HCT116 (cell line): ENCODE measurements around the gene ARMC2.

Experiments used
- ELF1 ChIP-seq: IDR thresholded peaks from 2 replicates; pipeline ENCODE4 v1.6.1; 2012; ENCODE audit warnings: low read depth, borderline replicate concordance
- POLR2AphosphoS5 ChIP-seq: IDR thresholded peaks from 2 replicates; pipeline ENCODE4 v1.6.1; 2011; ENCODE audit warnings: mild to moderate bottlenecking, low read depth, low read length, moderate library complexity
- RAD21 ChIP-seq: IDR thresholded peaks from 2 replicates; pipeline ENCODE4 v1.6.1; 2012; ENCODE audit warnings: low read depth, mild to moderate bottlenecking
- SIN3A ChIP-seq: IDR thresholded peaks from 2 replicates; pipeline ENCODE4 v1.6.1; 2012; ENCODE audit warnings: low read depth
- SP1 ChIP-seq: IDR thresholded peaks from 2 replicates; pipeline ENCODE4 v1.6.1; 2012; ENCODE audit warnings: low read depth
- ZNF274 ChIP-seq: fragments of 200-500 bp; sonication (Bioruptor generic); IDR thresholded peaks from 2 replicates; pipeline ENCODE4 v1.6.1; 2014; ENCODE audit warnings: mild to moderate bottlenecking, low read depth, low read length, inconsistent platforms
- TF ChIP-seq, protein P1 (sequence below), 3 experiments: fragments of 200-600 bp in 1 of 3; sonication (generic) in 1 of 3; IDR thresholded peaks in 2 of 3; conservative IDR thresholded peaks in 1 of 3; 2 replicates each; pipeline ENCODE4 v1.5.1; 2012 to 2017; ENCODE audit warnings: low read depth in 2 of 3, low read length in 2 of 3, antibody characterized with exemption in 1 of 3, borderline replicate concordance in 1 of 3, control low read depth in 1 of 3, mild to moderate bottlenecking in 1 of 3, mixed read lengths in 1 of 3, mixed run types in 1 of 3, moderate library complexity in 1 of 3; ENCODE audit not compliant: insufficient read depth in 1 of 3
- TF ChIP-seq, protein P2 (sequence below): IDR thresholded peaks from 2 replicates; pipeline ENCODE4 v1.6.1; 2012; ENCODE audit warnings: low read depth
- TF ChIP-seq, protein P3 (sequence below): IDR thresholded peaks from 2 replicates; pipeline ENCODE4 v1.6.1; 2011; ENCODE audit warnings: mild to moderate bottlenecking, low read length, moderate library complexity; ENCODE audit not compliant: insufficient replicate concordance; ENCODE audit errors: extremely low read depth
- TF ChIP-seq, protein P4 (sequence below): IDR thresholded peaks from 2 replicates; pipeline ENCODE4 v1.6.1; 2012

DNA sequence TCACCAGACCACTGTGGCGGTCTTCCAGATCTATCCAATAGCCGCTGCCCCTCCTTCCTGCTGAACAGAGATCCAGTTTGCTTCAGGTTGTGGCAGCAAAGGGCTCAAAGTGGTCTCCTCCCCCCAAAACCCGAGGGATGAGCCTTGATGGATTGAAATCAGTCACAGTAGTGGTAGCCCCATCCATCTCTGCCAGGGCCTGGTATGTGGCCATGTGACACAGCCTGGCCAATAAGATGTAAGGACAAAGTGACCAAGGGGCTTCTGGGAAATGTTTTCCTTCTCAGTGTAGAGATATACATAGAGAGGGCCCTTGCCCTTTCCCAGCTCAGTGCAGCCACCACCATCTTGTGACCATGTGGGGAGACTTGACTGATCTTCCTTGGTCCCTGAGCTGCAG is 4.1 kb upstream of the ARMC2 start:
- TF ChIP-seq, protein P1, sequence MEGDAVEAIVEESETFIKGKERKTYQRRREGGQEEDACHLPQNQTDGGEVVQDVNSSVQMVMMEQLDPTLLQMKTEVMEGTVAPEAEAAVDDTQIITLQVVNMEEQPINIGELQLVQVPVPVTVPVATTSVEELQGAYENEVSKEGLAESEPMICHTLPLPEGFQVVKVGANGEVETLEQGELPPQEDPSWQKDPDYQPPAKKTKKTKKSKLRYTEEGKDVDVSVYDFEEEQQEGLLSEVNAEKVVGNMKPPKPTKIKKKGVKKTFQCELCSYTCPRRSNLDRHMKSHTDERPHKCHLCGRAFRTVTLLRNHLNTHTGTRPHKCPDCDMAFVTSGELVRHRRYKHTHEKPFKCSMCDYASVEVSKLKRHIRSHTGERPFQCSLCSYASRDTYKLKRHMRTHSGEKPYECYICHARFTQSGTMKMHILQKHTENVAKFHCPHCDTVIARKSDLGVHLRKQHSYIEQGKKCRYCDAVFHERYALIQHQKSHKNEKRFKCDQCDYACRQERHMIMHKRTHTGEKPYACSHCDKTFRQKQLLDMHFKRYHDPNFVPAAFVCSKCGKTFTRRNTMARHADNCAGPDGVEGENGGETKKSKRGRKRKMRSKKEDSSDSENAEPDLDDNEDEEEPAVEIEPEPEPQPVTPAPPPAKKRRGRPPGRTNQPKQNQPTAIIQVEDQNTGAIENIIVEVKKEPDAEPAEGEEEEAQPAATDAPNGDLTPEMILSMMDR (IDR thresholded peaks at IDR 0.05 in 2 of 3, conservative IDR thresholded peaks at IDR 0.05 in 1 of 3; ENCODE audit: borderline replicate concordance in 1 of 3, insufficient read depth in 1 of 3, low read depth in 2 of 3, low read length in 2 of 3): no peak
- no peak for TF ChIP-seq RAD21
- TF ChIP-seq, protein P2, sequence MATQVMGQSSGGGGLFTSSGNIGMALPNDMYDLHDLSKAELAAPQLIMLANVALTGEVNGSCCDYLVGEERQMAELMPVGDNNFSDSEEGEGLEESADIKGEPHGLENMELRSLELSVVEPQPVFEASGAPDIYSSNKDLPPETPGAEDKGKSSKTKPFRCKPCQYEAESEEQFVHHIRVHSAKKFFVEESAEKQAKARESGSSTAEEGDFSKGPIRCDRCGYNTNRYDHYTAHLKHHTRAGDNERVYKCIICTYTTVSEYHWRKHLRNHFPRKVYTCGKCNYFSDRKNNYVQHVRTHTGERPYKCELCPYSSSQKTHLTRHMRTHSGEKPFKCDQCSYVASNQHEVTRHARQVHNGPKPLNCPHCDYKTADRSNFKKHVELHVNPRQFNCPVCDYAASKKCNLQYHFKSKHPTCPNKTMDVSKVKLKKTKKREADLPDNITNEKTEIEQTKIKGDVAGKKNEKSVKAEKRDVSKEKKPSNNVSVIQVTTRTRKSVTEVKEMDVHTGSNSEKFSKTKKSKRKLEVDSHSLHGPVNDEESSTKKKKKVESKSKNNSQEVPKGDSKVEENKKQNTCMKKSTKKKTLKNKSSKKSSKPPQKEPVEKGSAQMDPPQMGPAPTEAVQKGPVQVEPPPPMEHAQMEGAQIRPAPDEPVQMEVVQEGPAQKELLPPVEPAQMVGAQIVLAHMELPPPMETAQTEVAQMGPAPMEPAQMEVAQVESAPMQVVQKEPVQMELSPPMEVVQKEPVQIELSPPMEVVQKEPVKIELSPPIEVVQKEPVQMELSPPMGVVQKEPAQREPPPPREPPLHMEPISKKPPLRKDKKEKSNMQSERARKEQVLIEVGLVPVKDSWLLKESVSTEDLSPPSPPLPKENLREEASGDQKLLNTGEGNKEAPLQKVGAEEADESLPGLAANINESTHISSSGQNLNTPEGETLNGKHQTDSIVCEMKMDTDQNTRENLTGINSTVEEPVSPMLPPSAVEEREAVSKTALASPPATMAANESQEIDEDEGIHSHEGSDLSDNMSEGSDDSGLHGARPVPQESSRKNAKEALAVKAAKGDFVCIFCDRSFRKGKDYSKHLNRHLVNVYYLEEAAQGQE: no peak
- no peak for TF ChIP-seq SP1
- TF ChIP-seq, protein P3, sequence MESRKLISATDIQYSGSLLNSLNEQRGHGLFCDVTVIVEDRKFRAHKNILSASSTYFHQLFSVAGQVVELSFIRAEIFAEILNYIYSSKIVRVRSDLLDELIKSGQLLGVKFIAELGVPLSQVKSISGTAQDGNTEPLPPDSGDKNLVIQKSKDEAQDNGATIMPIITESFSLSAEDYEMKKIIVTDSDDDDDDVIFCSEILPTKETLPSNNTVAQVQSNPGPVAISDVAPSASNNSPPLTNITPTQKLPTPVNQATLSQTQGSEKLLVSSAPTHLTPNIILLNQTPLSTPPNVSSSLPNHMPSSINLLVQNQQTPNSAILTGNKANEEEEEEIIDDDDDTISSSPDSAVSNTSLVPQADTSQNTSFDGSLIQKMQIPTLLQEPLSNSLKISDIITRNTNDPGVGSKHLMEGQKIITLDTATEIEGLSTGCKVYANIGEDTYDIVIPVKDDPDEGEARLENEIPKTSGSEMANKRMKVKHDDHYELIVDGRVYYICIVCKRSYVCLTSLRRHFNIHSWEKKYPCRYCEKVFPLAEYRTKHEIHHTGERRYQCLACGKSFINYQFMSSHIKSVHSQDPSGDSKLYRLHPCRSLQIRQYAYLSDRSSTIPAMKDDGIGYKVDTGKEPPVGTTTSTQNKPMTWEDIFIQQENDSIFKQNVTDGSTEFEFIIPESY: no peak
- no peak for TF ChIP-seq ZNF274
- TF ChIP-seq, protein P4, sequence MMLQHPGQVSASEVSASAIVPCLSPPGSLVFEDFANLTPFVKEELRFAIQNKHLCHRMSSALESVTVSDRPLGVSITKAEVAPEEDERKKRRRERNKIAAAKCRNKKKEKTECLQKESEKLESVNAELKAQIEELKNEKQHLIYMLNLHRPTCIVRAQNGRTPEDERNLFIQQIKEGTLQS: no peak
- TF ChIP-seq POLR2AphosphoS5: no peak
- no peak for TF ChIP-seq ELF1
- no peak for TF ChIP-seq SIN3A
